Lower leg skin (tissue), 4 donors: ENCODE results near the gene TPRG1L. TPM values are rescaled to one million over a fixed set of nuclear protein-coding genes. Genes with fewer than 3 reads are reported as not detected.

Experiments used
- DNase-seq, 2 donors: peaks; one replicate each; pipeline ENCODE4 v3.0.0-alpha.2; 2019; ENCODE audit warnings: low spot score in 2 of 2
- H3K4me3 ChIP-seq: fragments of 200-600 bp; sonication (generic); 2 replicates; pipeline ENCODE4 v1.5.1; 2017; ENCODE audit warnings: mild to moderate bottlenecking, low read depth; ENCODE audit not compliant: poor library complexity, severe bottlenecking
- POLR2A ChIP-seq, 2 donors: fragments of 450-650 bp; IDR thresholded peaks; one replicate each; pipeline ENCODE4 v1.6.1; 2016 to 2017; ENCODE audit warnings: antibody characterized with exemption in 2 of 2, mild to moderate bottlenecking in 1 of 2, moderate library complexity in 1 of 2
- WGBS, 2 donors: methylation state at CpG; one replicate each; pipeline ENCODE4 v1.1.5; 2018; 5-methylcytosine and 5-hydroxymethylcytosine counted together
- intact Hi-C: fragments of 100-400 bp; cut with DNase I; formaldehyde crosslinking; loops from one replicate; pipeline ENCODE4 v1.15.0; 2023; ENCODE audit warnings: low total_unique reads
- total RNA-seq, 4 donors: library from RNA; depleted of rRNA; stranded (reverse); fragments of >200 nt; gene quantifications; one replicate each; pipeline ENCODE4 v1.1.0, GENCODE V29; 2016
- TF ChIP-seq, protein P1 (sequence below), 3 donors: fragments of 450-650 bp; IDR thresholded peaks; one replicate each; pipeline ENCODE4 v1.5.1; 2016; ENCODE audit warnings: antibody characterized with exemption in 3 of 3, mild to moderate bottlenecking in 3 of 3, moderate library complexity in 2 of 3

Gene TPRG1L
- total RNA-seq, 4 donors from 2014 or later: 44.1 to 54.3 (median 52.2) TPM

DNA sequence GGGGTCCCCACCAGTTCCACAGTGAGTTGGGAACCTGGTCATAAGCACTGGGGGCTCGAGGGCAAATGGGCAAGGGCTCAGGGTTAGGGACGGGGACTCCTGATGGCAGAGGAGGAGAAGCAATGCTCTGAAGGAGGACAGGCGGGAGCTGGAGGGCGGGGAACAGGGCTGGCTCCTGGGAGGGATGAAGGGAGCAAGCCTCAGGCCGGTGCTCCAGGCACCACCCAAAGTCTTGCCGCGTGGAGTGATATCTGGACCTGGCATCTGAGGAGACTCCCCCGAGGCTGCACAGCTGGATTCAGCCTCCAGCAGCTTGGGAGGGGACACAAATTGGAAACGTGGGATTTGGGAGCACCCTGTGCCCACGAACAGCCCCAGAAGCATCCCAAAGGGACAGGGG, 24.5 kb upstream of the TPRG1L start:
- WGBS, 2 donors: 75 to 85% methylated on average over 10 of the region's 10 CpGs
- intact Hi-C loops: no loop called here
- no peak for TF ChIP-seq POLR2A (IDR thresholded peaks at IDR 0.05)
- TF ChIP-seq, protein P1, sequence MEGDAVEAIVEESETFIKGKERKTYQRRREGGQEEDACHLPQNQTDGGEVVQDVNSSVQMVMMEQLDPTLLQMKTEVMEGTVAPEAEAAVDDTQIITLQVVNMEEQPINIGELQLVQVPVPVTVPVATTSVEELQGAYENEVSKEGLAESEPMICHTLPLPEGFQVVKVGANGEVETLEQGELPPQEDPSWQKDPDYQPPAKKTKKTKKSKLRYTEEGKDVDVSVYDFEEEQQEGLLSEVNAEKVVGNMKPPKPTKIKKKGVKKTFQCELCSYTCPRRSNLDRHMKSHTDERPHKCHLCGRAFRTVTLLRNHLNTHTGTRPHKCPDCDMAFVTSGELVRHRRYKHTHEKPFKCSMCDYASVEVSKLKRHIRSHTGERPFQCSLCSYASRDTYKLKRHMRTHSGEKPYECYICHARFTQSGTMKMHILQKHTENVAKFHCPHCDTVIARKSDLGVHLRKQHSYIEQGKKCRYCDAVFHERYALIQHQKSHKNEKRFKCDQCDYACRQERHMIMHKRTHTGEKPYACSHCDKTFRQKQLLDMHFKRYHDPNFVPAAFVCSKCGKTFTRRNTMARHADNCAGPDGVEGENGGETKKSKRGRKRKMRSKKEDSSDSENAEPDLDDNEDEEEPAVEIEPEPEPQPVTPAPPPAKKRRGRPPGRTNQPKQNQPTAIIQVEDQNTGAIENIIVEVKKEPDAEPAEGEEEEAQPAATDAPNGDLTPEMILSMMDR (IDR thresholded peaks at IDR 0.05): no peak
- H3K4me3 ChIP-seq: no peak overlapping the region
- no peak for DNase-seq

DNA sequence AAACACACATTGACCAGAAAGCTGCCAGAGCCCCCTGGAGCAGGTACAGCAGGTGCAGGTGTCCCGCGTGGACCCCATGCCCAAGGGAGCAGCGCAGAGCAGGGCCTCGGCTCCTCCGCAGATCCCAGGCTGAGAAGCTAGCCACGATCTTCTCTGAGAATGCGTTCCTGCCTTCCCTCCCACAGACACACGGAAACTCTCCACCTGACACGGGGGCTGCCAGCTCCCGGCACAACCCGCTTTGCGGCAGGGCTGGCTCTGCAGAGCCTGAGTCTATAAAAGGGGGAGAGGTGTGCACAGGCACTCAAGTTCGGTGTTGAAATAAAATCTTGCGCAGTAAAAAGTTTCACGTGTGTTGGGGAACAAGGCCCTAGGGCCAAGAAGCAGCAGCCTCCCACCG, 23.1 kb upstream of the TPRG1L start:
- DNase-seq: no peak
- intact Hi-C loops: no loop called here
- H3K4me3 ChIP-seq: no peak overlapping the region
- TF ChIP-seq, protein P1 (IDR thresholded peaks at IDR 0.05): no peak
- TF ChIP-seq POLR2A (IDR thresholded peaks at IDR 0.05): no peak
- 76 to 85% methylated on average over 15 to 16 of the region's 16 CpGs for WGBS, 2 donors

DNA sequence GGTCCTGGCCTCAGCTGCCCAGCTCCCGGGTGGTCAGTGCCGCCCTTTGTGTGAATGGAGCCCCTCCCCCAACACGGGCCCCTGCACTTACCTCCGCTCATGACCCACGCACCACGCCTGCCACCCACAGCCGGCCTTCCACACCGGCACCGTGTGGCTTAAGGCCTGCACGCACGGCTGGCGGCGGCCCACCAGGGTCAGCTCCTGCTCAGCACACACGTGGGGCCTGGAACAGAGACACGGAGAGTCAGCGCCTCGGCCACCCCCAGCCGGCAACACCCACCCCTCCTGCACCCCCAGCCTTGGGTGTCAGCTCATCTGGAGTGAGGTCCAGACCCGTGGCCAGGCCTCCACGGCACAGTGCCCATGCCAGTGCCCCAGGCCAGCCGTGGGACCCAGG, 22.4 kb upstream of the TPRG1L start:
- no peak for DNase-seq
- intact Hi-C loops: no loop called here
- 89 to 92% methylated on average over 16 to 20 of the region's 21 CpGs for WGBS, 2 donors
- H3K4me3 ChIP-seq: no peak overlapping the region
- TF ChIP-seq, protein P1 (IDR thresholded peaks at IDR 0.05): no peak
- TF ChIP-seq POLR2A (IDR thresholded peaks at IDR 0.05): no peak

DNA sequence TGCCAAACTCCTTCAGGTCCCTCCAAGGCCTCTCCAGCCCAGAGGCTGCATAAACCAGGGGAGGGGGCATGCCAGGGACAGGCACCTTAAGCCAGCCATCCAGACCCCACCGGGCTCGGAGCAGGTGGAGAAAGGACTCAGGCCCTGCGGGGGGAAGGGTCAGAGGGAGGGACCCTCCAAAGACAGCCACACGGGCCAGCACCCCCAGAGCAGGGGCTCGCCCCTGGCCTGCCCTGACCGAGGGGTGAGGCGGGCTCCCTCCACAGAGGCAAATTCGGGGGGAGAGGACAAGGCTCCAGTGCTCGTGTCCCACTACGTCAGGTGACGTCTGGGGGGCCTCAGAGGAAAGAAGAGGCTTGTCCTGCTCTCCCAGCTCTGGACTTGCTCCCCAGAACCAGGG, 21.7 kb upstream of the TPRG1L start:
- H3K4me3 ChIP-seq: no peak overlapping the region
- intact Hi-C loops: no loop called here
- no peak for DNase-seq
- TF ChIP-seq POLR2A (IDR thresholded peaks at IDR 0.05): no peak
- TF ChIP-seq, protein P1 (IDR thresholded peaks at IDR 0.05): no peak
- WGBS, 2 donors: 89 to 94% methylated on average over 7 to 11 of the region's 11 CpGs

DNA sequence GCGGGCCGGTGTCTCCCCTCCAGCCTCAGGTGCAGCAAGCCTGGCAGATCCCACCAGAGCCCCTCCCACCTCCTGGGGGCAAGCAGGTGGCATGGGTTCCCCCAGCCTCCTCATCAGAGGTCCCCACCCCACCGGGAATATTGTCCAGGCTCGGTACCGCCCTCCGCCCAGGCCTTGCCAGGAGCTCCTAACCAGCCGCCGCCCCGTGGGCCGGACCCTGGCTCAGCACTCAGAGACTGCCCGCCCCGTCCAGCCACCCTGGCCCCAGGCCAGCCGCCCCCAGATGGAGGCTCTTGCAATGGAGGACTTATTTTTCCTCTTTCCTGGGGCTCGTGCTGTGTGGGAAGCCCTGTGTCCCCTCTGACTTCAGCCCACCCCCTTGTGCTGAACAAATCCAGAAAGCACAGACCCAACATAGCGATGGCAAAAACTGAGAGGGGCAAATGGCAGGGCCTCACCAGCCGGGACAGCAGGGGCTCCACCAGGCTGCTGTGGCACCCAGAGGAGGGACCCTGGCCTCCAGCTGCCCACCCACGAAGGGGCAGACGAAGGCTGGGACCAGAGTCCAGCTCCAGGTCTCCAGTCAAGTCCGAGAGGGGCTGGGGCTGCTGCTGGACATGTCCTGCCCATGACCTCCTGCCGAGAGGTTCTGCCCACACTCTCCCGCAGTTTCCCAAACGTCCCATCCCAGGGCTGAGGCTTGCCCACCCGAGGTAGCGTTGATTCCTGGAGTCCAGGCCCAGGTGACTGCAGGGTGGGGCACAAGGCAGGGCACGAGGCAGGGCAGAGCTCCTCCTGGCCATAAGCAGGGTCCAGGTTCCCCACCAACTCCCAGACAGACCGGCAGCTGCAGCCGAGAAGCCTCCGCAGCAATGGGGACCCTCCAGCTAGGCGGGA, 21.0 kb upstream of the TPRG1L start:
- intact Hi-C loops: no loop called here
- TF ChIP-seq, protein P1 (IDR thresholded peaks at IDR 0.05): no peak
- no peak for TF ChIP-seq POLR2A (IDR thresholded peaks at IDR 0.05)
- WGBS, 2 donors: 79 to 84% methylated on average over 19 to 28 of the region's 29 CpGs
- H3K4me3 ChIP-seq: no peak overlapping the region
- DNase-seq: no peak
